HG03521 (cell line): ENCODE data around the gene SBNO1.
"Not testable (repeated sequence)": the region's sequence is repeated elsewhere in the genome, so short reads cannot be mapped to it uniquely, and the experiment has no call there.

Source experiments
- ATAC-seq: cut with Tn5 transposase; IDR thresholded peaks from one replicate; pipeline ENCODE4 v1.9.1; 2021; ENCODE audit warnings: mild to moderate bottlenecking, moderate library complexity; ENCODE audit not compliant: unreplicated experiment

Gene SBNO1

DNA sequence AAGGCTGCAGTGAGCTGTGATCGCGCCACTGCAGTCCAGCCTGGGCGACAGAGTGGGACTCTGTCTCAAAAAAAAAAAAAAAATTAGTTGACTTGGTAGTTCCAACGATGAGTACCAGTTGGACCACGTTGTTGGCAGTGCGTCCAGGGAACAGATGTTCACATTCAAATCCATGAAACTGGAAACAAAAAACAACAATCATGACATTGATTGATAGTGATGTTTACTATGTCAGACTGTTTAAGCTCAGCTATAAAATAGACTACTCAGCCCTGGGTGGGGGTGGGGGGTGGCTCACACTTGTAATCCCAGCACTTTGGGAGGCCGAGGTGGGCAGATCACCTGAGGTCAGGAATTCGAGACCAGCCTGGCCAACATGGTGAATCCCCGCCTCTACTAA lies 112.3 kb downstream of the SBNO1 start:
- not testable (repeated sequence) for ATAC-seq

- no peak for ATAC-seq
These were observed 113.1 kb downstream of the SBNO1 start for GRCh38 chr12:123251403-123252076.

DNA sequence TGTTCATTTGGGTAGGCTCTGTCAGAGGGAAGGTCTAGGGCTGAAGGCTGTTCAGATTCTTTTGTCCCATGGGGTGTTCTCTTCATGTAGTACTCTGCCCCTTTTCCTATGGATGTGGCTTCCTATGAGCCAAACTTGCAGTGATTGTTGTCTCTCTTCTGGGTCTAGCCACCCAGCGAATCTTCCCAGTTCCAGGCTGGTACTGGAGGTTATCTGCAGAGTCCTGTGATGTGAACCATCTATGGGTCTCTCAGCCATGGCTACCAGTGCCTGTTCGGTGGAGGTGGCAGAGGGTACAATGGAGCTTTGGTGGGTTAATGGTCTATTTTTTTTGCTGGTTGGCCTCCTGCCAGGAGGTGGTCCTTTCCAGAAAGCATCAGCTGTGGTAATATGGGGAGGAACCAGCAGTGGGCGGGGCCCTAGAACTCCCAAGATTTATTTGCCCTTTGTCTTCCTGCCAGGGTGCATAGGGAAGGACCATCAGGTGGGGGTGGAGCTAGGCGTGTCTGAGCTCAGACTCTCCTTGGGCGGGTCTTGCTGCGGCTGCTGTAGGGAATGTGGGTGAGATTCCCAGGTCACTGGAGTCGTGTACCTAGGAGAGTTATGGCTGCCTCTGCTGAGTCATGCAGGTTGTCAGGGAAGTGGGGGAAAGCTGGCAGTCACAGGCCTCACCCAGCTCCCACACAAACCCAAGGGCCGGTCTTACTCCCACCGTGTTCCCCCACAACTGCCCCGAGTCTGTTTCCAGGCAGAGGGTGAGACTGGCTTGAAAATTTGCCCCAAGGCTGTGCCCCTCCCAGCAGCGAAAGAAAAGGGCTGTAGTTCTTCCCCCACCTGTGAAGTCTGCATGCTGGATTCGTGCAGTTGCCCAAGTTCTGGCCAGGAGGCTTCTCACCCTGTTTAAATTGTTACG lies 113.9 kb downstream of the SBNO1 start:
- ATAC-seq, result no peak

- not testable (repeated sequence) for ATAC-seq
These were observed 115.5 kb downstream of the SBNO1 start for GRCh38 chr12:123248996-123249741.

DNA sequence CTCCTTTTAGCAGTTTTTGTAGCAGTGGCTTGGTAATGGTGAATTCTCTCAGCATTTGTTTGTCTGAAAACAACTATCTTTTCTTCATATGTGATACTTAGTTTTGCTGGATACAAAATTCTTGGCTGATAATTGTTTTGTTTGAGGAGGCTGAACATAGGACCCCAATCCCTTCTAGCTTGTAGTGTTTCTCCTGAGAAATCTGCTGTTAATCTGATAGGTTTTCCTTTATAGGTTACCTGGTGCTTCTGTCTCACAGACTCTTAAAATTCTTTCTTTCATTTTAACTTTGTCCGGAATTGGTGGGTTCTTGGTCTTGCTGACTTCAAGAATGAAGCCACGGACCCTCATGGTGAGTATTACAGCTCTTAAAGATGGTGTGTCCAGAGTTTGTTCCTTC lies 116.5 kb downstream of the SBNO1 start:
- ATAC-seq, result not testable (repeated sequence)

- no peak for ATAC-seq
These were observed 119.0 kb downstream of the SBNO1 start for GRCh38 chr12:123245678-123246077.

- no peak for ATAC-seq
These were observed 120.9 kb downstream of the SBNO1 start for GRCh38 chr12:123243671-123244262.

DNA sequence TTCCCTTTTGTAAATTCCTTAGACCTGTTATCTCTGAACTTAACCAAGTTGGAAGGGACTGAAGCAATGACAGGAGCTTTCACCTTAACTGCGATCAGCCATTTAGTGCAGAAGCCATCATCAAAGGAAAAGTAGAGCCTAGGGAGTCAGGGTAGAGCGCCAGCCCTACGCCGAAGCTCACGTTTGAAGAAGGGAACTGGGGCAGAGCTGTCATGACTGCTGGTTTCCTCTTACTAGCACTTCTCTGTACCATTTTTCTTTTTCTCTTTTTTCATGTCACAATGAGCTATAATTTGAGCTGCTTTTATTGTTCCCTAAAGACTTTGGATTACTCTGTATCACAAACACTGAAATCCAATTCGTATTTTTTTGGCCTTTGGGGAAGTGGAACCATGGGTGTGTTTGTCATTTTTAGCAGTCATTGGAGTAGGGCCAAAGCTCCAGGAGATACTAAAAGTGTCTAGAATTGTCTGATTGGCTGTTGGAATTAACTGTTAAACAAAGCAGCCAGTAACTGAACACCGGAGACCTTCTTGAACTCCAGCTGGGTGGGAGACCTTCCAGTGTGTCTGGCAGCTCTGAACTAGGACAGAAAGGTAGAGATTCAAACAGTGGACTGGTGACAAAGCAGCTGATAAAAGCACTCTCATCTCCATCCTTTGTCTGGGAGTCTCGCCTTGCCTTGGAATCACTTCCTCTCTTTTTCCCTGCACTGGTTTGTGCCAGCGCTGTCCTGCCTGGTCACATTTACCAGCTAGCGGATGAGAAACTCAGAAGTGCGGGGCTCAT lies 122.3 kb downstream of the SBNO1 start:
- no peak for ATAC-seq
